Suprapubic skin (tissue), 4 donors: ENCODE measurements around the gene TUBA3C. TPM values are rescaled to one million over a fixed set of nuclear protein-coding genes. Genes with fewer than 3 reads are reported as not detected.

ENCODE experiments used
- DNase-seq, 2 donors: peaks; one replicate each; pipeline ENCODE4 v3.0.0-alpha.2; 2019; ENCODE audit warnings: low spot score in 2 of 2
- H3K27ac ChIP-seq: fragments of 200-600 bp; sonication (generic); one replicate; pipeline ENCODE4 v1.5.1; 2019
- H3K27me3 ChIP-seq: fragments of 200-600 bp; sonication (generic); one replicate; pipeline ENCODE4 v1.5.1; 2019
- H3K36me3 ChIP-seq: fragments of 200-600 bp; sonication (generic); one replicate; pipeline ENCODE4 v1.5.1; 2019
- H3K4me1 ChIP-seq: fragments of 200-600 bp; sonication (generic); one replicate; pipeline ENCODE4 v1.5.1; 2019
- H3K4me3 ChIP-seq: fragments of 200-600 bp; sonication (generic); one replicate; pipeline ENCODE4 v1.5.1; 2019; ENCODE audit warnings: mild to moderate bottlenecking
- H3K9me3 ChIP-seq: fragments of 200-600 bp; sonication (generic); one replicate; pipeline ENCODE4 v1.5.1; 2019
- CTCF ChIP-seq, 2 donors: fragments of 200-600 bp in 1 of 2; fragments of 450-650 bp in 1 of 2; sonication (generic) in 1 of 2; IDR thresholded peaks; one replicate each; pipeline ENCODE4 v1.5.1; 2016 to 2019; ENCODE audit warnings: antibody characterized with exemption in 2 of 2, mild to moderate bottlenecking in 1 of 2, moderate library complexity in 1 of 2
- EP300 ChIP-seq: sonication (generic); formaldehyde crosslinking; IDR thresholded peaks from one replicate; pipeline ENCODE4 v1.6.1; 2017; ENCODE audit warnings: antibody characterized with exemption
- POLR2A ChIP-seq, 2 donors: fragments of 450-650 bp; IDR thresholded peaks; one replicate each; pipeline ENCODE4 v1.6.1; 2017; ENCODE audit warnings: antibody characterized with exemption in 2 of 2, mild to moderate bottlenecking in 2 of 2, moderate library complexity in 2 of 2
- POLR2AphosphoS5 ChIP-seq, 3 donors: sonication (generic); formaldehyde crosslinking; IDR thresholded peaks; one replicate each; pipeline ENCODE4 v1.6.1; 2017; ENCODE audit warnings: antibody characterized with exemption in 3 of 3
- WGBS: methylation state at CpG from one replicate; pipeline ENCODE4 v1.1.5; 2018; 5-methylcytosine and 5-hydroxymethylcytosine counted together
- total RNA-seq, 4 donors: library from RNA; depleted of rRNA; stranded (reverse); fragments of >200 nt; gene quantifications; one replicate each; pipeline ENCODE4 v1.1.0, GENCODE V29; 2016

Gene TUBA3C
- total RNA-seq, 4 donors from 2014 or later, result not detected

GRCh38 chr13:19171563-19171962, 10.1 kb downstream of the TUBA3C start:
- Histone ChIP-seq H3K36me3 (no peaks in the 10 kb centered on the region), H3K27me3 (no peaks in the 10 kb centered on the region), H3K4me3 (no peak overlapping the region), H3K4me1 (no peaks in the 10 kb centered on the region), H3K27ac (no peak overlapping the region), H3K9me3 (no peaks in the 10 kb centered on the region)
- WGBS, result 89% methylated on average over 7 of the region's 7 CpGs
- DNase-seq, result no peak
- no peak for TF ChIP-seq CTCF (IDR thresholded peaks at IDR 0.05)
- TF ChIP-seq POLR2A (IDR thresholded peaks at IDR 0.05), result no peak
- no peak for TF ChIP-seq POLR2AphosphoS5 (IDR thresholded peaks at IDR 0.05)
- no peak for TF ChIP-seq EP300

GRCh38 chr13:19169991-19170390, 11.6 kb downstream of the TUBA3C start:
- H3K36me3 ChIP-seq, result no peaks in the 10 kb centered on the region
- H3K27ac ChIP-seq, result no peak overlapping the region
- no peaks in the 10 kb centered on the region for H3K4me1 ChIP-seq
- no peaks in the 10 kb centered on the region for H3K9me3 ChIP-seq
- 40% methylated on average over 1 of the region's 4 CpGs for WGBS
- H3K27me3 ChIP-seq, result no peaks in the 10 kb centered on the region
- H3K4me3 ChIP-seq, result no peak overlapping the region
- DNase-seq, result no peak
- TF ChIP-seq CTCF (IDR thresholded peaks at IDR 0.05), result no peak
- TF ChIP-seq POLR2A (IDR thresholded peaks at IDR 0.05), result no peak
- no peak for TF ChIP-seq EP300
- TF ChIP-seq POLR2AphosphoS5 (IDR thresholded peaks at IDR 0.05), result no peak

GRCh38 chr13:19169496-19169895, 12.1 kb downstream of the TUBA3C start:
- H3K4me3 ChIP-seq, result no peak overlapping the region
- H3K27me3 ChIP-seq, result no peaks in the 10 kb centered on the region
- TF ChIP-seq POLR2AphosphoS5 (IDR thresholded peaks at IDR 0.05) (no peak), POLR2A (IDR thresholded peaks at IDR 0.05) (no peak), CTCF (IDR thresholded peaks at IDR 0.05) (no peak), EP300 (no peak)
- no peaks in the 10 kb centered on the region for H3K36me3 ChIP-seq
- DNase-seq, result no peak
- no peaks in the 10 kb centered on the region for H3K9me3 ChIP-seq
- WGBS, result 78% methylated on average over 3 of the region's 3 CpGs
- no peaks in the 10 kb centered on the region for H3K4me1 ChIP-seq
- no peak overlapping the region for H3K27ac ChIP-seq

- 81% methylated on average over 5 of the region's 5 CpGs for WGBS
- DNase-seq, result no peak
- H3K36me3 ChIP-seq, result no peaks in the 10 kb centered on the region
- H3K9me3 ChIP-seq, result peaks cover 6% of the 10 kb centered on the region
- H3K4me3 ChIP-seq, result no peak overlapping the region
- H3K27me3 ChIP-seq, result no peaks in the 10 kb centered on the region
- no peaks in the 10 kb centered on the region for H3K4me1 ChIP-seq
- no peak overlapping the region for H3K27ac ChIP-seq
- no peak for TF ChIP-seq CTCF (IDR thresholded peaks at IDR 0.05)
- TF ChIP-seq POLR2A (IDR thresholded peaks at IDR 0.05), result no peak
These were observed 20.3 kb downstream of the TUBA3C start for GRCh38 chr13:19161308-19161707.

GRCh38 chr13:19159761-19160420, 21.7 kb downstream of the TUBA3C start:
- no peaks in the 10 kb centered on the region for H3K4me1 ChIP-seq
- H3K27ac ChIP-seq, result no peak overlapping the region
- 90% methylated on average over 2 of the region's 9 CpGs for WGBS
- no peaks in the 10 kb centered on the region for H3K36me3 ChIP-seq
- peaks cover 6% of the 10 kb centered on the region for H3K9me3 ChIP-seq
- DNase-seq, result no peak
- H3K27me3 ChIP-seq, result no peaks in the 10 kb centered on the region
- H3K4me3 ChIP-seq, result no peak overlapping the region
- TF ChIP-seq CTCF (IDR thresholded peaks at IDR 0.05), result no peak
- TF ChIP-seq POLR2A (IDR thresholded peaks at IDR 0.05), result no peak
- TF ChIP-seq EP300, result no peak
- TF ChIP-seq POLR2AphosphoS5 (IDR thresholded peaks at IDR 0.05), result no peak
